ENCODE results near the gene USP32. TPM values are rescaled to one million over a fixed set of nuclear protein-coding genes. Genes with fewer than 3 reads are reported as not detected.

Gene USP32
- total RNA-seq, 1 donor = 59.1 TPM

- no peak for DNase-seq (ENCODE audit: low read depth)
- TF ChIP-seq, protein P1, sequence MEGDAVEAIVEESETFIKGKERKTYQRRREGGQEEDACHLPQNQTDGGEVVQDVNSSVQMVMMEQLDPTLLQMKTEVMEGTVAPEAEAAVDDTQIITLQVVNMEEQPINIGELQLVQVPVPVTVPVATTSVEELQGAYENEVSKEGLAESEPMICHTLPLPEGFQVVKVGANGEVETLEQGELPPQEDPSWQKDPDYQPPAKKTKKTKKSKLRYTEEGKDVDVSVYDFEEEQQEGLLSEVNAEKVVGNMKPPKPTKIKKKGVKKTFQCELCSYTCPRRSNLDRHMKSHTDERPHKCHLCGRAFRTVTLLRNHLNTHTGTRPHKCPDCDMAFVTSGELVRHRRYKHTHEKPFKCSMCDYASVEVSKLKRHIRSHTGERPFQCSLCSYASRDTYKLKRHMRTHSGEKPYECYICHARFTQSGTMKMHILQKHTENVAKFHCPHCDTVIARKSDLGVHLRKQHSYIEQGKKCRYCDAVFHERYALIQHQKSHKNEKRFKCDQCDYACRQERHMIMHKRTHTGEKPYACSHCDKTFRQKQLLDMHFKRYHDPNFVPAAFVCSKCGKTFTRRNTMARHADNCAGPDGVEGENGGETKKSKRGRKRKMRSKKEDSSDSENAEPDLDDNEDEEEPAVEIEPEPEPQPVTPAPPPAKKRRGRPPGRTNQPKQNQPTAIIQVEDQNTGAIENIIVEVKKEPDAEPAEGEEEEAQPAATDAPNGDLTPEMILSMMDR (IDR thresholded peaks at IDR 0.05; ENCODE audit: insufficient read depth, low read length) = no peak
- H3K4me3 ChIP-seq (ENCODE audit: low read depth, low read length) = no peak overlapping the region
Observed at GRCh38 chr17:60165223-60165622, 226.7 kb downstream of the USP32 start.

- H3K4me3 ChIP-seq (ENCODE audit: low read depth, low read length) = no peak overlapping the region
- no peak for DNase-seq (ENCODE audit: low read depth)
- TF ChIP-seq, protein P1 (IDR thresholded peaks at IDR 0.05; ENCODE audit: insufficient read depth, low read length) = no peak
Observed at GRCh38 chr17:60164697-60165096, 227.2 kb downstream of the USP32 start.

DNA sequence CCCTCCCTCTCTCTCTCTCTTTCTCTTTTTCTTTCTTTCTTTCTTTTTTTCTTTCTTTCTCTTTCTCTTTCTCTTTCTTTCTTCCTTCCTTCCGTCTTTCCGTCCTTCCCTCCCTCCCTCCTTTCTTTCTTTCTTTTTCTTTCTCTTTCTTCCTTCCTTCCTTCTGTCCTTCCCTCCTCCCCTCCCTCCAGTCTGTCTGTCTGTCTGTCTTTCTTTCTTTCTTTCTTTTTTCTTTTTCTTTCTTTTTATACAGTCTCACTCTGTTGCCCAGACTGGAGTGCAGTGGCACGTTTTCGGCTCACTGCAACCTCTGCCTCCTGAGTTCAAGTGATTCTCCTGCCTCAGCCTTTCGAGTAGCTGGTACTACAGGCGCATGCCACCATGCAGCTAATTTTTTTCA is 227.8 kb downstream of the USP32 start:
- TF ChIP-seq, protein P1 (IDR thresholded peaks at IDR 0.05; ENCODE audit: insufficient read depth, low read length) = no peak
- DNase-seq (ENCODE audit: low read depth) = no peak
- no peak overlapping the region for H3K4me3 ChIP-seq (ENCODE audit: low read depth, low read length)

GRCh38 chr17:60163108-60163784 is 228.7 kb downstream of the USP32 start:
- no peak for DNase-seq (ENCODE audit: low read depth)
- no peak overlapping the region for H3K4me3 ChIP-seq (ENCODE audit: low read depth, low read length)
- TF ChIP-seq, protein P1 (IDR thresholded peaks at IDR 0.05; ENCODE audit: insufficient read depth, low read length) = no peak

GRCh38 chr17:60161598-60162330 is 230.2 kb downstream of the USP32 start:
- TF ChIP-seq, protein P1 (IDR thresholded peaks at IDR 0.05; ENCODE audit: insufficient read depth, low read length) = no peak
- DNase-seq (ENCODE audit: low read depth) = no peak
- H3K4me3 ChIP-seq (ENCODE audit: low read depth, low read length) = no peak overlapping the region

- no peak for DNase-seq (ENCODE audit: low read depth)
- TF ChIP-seq, protein P1 (IDR thresholded peaks at IDR 0.05; ENCODE audit: insufficient read depth, low read length) = no peak
- no peak overlapping the region for H3K4me3 ChIP-seq (ENCODE audit: low read depth, low read length)
Observed at GRCh38 chr17:60160829-60161501, 231.0 kb downstream of the USP32 start.
